Transverse colon (tissue), 4 donors: ENCODE measurements around the gene TRIM9. TPM values are rescaled to one million over a fixed set of nuclear protein-coding genes. Genes with fewer than 3 reads are reported as not detected.
A peak's percentile ranks its signal among the peaks of the same experiment; 100 is the strongest.

Source experiments
- DNase-seq: peaks from one replicate; pipeline ENCODE4 v3.0.0-alpha.2; 2019
- H3K27ac ChIP-seq, 4 donors: fragments of 200-600 bp; sonication (generic); 2 replicates each; pipeline ENCODE4 v1.5.1; 2016 to 2018; ENCODE audit warnings: inconsistent platforms in 4 of 4
- H3K27me3 ChIP-seq: fragments of 200-600 bp; sonication (generic); 2 replicates; pipeline ENCODE4 v1.5.1; 2017; ENCODE audit warnings: inconsistent platforms
- H3K36me3 ChIP-seq, 4 donors: fragments of 200-600 bp; sonication (generic); 2 replicates each; pipeline ENCODE4 v1.5.1; 2017 to 2019; ENCODE audit warnings: inconsistent platforms in 4 of 4
- H3K4me1 ChIP-seq, 4 donors: fragments of 200-600 bp; sonication (generic); 2 replicates each; pipeline ENCODE4 v1.5.1; 2017 to 2020; ENCODE audit warnings: inconsistent platforms in 4 of 4
- H3K4me3 ChIP-seq, 4 donors: fragments of 200-600 bp; sonication (generic); 1 replicate in 1 of 4; 2 replicates in 3 of 4; pipeline versions ENCODE4 v1.5.1 to v1.6.1; 2017 to 2019; ENCODE audit warnings: inconsistent platforms in 4 of 4
- H3K9me3 ChIP-seq, 2 donors: fragments of 200-600 bp; sonication (generic); 2 replicates each; pipeline ENCODE4 v1.5.1; 2017 to 2019; ENCODE audit warnings: inconsistent platforms in 2 of 2
- EP300 ChIP-seq: sonication (generic); formaldehyde crosslinking; IDR thresholded peaks from one replicate; pipeline ENCODE4 v1.6.1; 2017; ENCODE audit warnings: antibody characterized with exemption, low read depth
- POLR2A ChIP-seq: fragments of 450-650 bp; IDR thresholded peaks from one replicate; pipeline ENCODE4 v1.6.1; 2016; ENCODE audit warnings: antibody characterized with exemption, mild to moderate bottlenecking, moderate library complexity
- POLR2AphosphoS5 ChIP-seq, 3 donors: sonication (generic); formaldehyde crosslinking; IDR thresholded peaks; one replicate each; pipeline ENCODE4 v1.6.1; 2016; ENCODE audit warnings: antibody characterized with exemption in 3 of 3
- WGBS, 2 donors: methylation state at CpG; one replicate each; pipeline ENCODE4 v1.1.5; 2018; ENCODE audit warnings: low coverage in 1 of 2; 5-methylcytosine and 5-hydroxymethylcytosine counted together
- in situ Hi-C, 4 donors: fragments of 200-750 bp; cut with MboI; loops; one replicate each; pipeline versions ENCODE4 v1.15.0 to v1.15.1; 2017; ENCODE audit warnings: low sequenced_read_pairs in 3 of 4, low pct_ligation_motif_present in 1 of 4, low pct_unique_long_range_greater_than_20kb in 1 of 4
- intact Hi-C: fragments of 100-400 bp; cut with DNase I; formaldehyde crosslinking; loops from one replicate; pipeline ENCODE4 v1.15.1; 2023; ENCODE audit warnings: low total_unique reads
- total RNA-seq, 4 donors: library from RNA; depleted of rRNA; stranded (reverse); fragments of >200 nt; gene quantifications; one replicate each; pipeline ENCODE4 v1.1.0, GENCODE V29; 2016
- TF ChIP-seq, protein P1 (sequence below), 5 experiments: fragments of 200-600 bp in 3 of 5; fragments of 450-650 bp in 2 of 5; sonication (generic) in 3 of 5; IDR thresholded peaks; 1 replicate in 2 of 5; 2 replicates in 3 of 5; pipeline ENCODE4 v1.5.1; 2016 to 2017; ENCODE audit warnings: antibody characterized with exemption in 5 of 5, inconsistent platforms in 3 of 5, mild to moderate bottlenecking in 2 of 5, moderate library complexity in 1 of 5

Gene TRIM9
- total RNA-seq, 4 donors from 2014 or later: 9.2 to 21.3 (median 16.1) TPM

DNA sequence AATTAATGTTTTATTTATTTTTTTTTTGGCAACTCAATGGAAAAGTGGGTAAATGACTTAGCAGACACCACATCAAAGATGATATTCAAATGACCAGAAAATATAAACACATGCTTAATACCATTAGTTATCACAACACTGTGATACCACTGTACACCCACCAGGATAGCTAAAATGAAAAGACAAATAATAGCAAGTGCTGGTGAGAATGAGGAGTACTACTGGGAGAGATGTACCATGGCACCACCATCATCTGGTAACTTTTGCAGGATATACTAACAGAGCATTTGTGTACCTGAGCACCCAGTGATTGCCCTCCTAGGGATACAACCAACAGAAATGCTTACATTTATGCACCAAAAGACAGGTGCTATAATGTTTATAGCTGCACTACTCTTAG, 21.9 kb downstream of the TRIM9 start:
- Histone ChIP-seq H3K4me1 (no peaks in the 10 kb centered on the region), H3K4me3 (no peak overlapping the region), H3K9me3 (no peaks in the 10 kb centered on the region), H3K27ac (no peak overlapping the region), H3K27me3 (no peaks in the 10 kb centered on the region), H3K36me3 (no peaks in the 10 kb centered on the region)
- no peak for DNase-seq
- in situ Hi-C loops: no loop called here
- TF ChIP-seq POLR2A (no peak), EP300 (no peak)
- TF ChIP-seq, protein P1, sequence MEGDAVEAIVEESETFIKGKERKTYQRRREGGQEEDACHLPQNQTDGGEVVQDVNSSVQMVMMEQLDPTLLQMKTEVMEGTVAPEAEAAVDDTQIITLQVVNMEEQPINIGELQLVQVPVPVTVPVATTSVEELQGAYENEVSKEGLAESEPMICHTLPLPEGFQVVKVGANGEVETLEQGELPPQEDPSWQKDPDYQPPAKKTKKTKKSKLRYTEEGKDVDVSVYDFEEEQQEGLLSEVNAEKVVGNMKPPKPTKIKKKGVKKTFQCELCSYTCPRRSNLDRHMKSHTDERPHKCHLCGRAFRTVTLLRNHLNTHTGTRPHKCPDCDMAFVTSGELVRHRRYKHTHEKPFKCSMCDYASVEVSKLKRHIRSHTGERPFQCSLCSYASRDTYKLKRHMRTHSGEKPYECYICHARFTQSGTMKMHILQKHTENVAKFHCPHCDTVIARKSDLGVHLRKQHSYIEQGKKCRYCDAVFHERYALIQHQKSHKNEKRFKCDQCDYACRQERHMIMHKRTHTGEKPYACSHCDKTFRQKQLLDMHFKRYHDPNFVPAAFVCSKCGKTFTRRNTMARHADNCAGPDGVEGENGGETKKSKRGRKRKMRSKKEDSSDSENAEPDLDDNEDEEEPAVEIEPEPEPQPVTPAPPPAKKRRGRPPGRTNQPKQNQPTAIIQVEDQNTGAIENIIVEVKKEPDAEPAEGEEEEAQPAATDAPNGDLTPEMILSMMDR (IDR thresholded peaks at IDR 0.05): peak in 1 of 5 experiments; percentile 14
- intact Hi-C loops: no loop called here

DNA sequence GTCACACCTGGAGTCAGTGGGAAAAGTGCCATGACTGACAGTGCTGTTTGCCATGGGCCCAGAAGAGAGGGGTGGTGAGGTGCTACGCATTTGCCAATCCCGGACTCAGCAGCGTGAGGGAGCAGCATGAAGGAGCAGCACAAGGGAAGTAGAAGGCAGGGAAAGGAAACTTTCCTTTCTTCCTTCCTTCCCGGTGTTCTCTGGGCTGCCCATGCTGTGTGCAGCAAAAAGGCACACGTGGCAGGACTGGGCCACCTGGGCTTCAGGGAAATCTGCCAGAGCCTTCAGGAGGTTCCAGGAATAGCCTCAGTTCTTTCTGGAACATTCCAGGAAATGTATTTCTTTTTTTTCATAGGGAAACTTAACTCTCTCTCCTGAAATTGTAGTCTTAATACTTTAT, 23.0 kb downstream of the TRIM9 start:
- DNase-seq: no peak
- no peaks in the 10 kb centered on the region for H3K27me3 ChIP-seq
- intact Hi-C loops (no loop called here), in situ Hi-C loops (no loop called here)
- H3K4me3 ChIP-seq: no peak overlapping the region
- H3K4me1 ChIP-seq: no peaks in the 10 kb centered on the region
- H3K27ac ChIP-seq: peak overlapping the region in 3 of 4 donors; percentile 5 to 14 (median 13)
- H3K36me3 ChIP-seq: no peaks in the 10 kb centered on the region
- no peaks in the 10 kb centered on the region for H3K9me3 ChIP-seq
- TF ChIP-seq EP300 (no peak), POLR2AphosphoS5 (IDR thresholded peaks at IDR 0.05) (no peak), POLR2A (no peak)
- TF ChIP-seq, protein P1 (IDR thresholded peaks at IDR 0.05): no peak
- WGBS, 2 donors: 45 to 60% methylated on average over 5 of the region's 5 CpGs

DNA sequence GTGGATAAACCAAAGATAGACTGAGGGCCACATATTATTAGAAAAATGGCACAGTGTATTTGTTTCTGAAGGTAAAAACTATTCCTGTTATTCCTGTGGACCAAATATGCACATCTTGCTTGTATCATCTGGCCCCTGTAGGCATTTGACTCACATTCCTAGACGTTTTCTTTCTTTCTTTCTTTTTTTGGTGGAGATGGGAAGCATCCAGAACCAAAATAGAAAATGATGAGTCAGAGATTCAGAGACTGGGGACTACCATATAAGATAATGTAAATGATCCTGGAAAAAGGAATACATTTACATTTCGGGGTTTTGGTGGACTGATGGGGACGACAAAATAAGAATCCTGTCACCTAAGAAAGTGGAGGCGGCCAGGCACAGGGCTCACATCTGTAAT, 24.2 kb downstream of the TRIM9 start:
- no peaks in the 10 kb centered on the region for H3K4me1 ChIP-seq
- H3K9me3 ChIP-seq: no peaks in the 10 kb centered on the region

DNA sequence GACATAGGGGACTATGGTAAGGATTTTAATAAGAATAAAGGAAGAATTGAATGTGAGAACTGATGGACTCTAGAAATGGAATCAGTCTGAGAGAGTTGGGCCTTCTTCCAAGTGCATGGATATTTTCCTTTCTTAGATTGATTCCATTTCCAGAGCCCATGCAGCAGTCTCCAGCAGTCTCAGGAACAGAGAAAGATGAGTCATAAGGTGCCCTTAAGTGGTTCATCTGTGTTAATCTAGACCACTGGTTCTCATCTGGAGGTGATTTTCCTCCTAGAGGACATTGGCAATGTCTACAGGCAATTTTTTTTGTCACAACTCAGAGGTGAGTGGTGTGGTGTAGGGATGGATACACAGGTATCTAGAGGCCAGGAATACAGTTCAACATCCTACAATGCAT, 25.9 kb downstream of the TRIM9 start:
- no peak overlapping the region for H3K4me3 ChIP-seq
- no peaks in the 10 kb centered on the region for H3K4me1 ChIP-seq
- no peaks in the 10 kb centered on the region for H3K27me3 ChIP-seq
- TF ChIP-seq POLR2A (no peak), POLR2AphosphoS5 (IDR thresholded peaks at IDR 0.05) (no peak), EP300 (no peak)
- TF ChIP-seq, protein P1 (IDR thresholded peaks at IDR 0.05): no peak
- H3K9me3 ChIP-seq: no peaks in the 10 kb centered on the region
- H3K36me3 ChIP-seq: no peaks in the 10 kb centered on the region
- no peak overlapping the region for H3K27ac ChIP-seq
- DNase-seq: no peak
- intact Hi-C loops (no loop called here), in situ Hi-C loops (no loop called here)

More for the DNA sequence above, 24.2 kb downstream of the TRIM9 start:
- in situ Hi-C loops (no loop called here), intact Hi-C loops (no loop called here)
- DNase-seq: no peak
- WGBS, 2 donors: 71 to 75% methylated on average over 4 of the region's 4 CpGs
- TF ChIP-seq EP300 (no peak), POLR2AphosphoS5 (IDR thresholded peaks at IDR 0.05) (no peak), POLR2A (no peak)
- TF ChIP-seq, protein P1 (IDR thresholded peaks at IDR 0.05): no peak
- Histone ChIP-seq H3K36me3 (no peaks in the 10 kb centered on the region), H3K27ac (no peak overlapping the region), H3K4me3 (no peak overlapping the region), H3K27me3 (no peaks in the 10 kb centered on the region)
